Measurements from ENCODE around the gene UPP2.

GRCh38 chr2:158174495-158174894 lies 72.8 kb downstream of the UPP2 start:
- TF ChIP-seq CTCF (IDR thresholded peaks at IDR 0.05) (no peak), EZH2 (IDR thresholded peaks at IDR 0.05; ENCODE audit: borderline replicate concordance, insufficient read depth, low read depth, low read length, poor library complexity, severe bottlenecking) (no peak)
